Dermis blood vessel endothelial cell (primary cell): ENCODE data around the gene PCDHA11. TPM values are rescaled to one million over a fixed set of nuclear protein-coding genes. Genes with fewer than 3 reads are reported as not detected.
"Not testable (repeated sequence)": the region's sequence is repeated elsewhere in the genome, so short reads cannot be mapped to it uniquely, and the experiment has no call there.

Source experiments
- DNase-seq: peaks from one replicate; pipeline ENCODE4 v3.0.0; 2010
- total RNA-seq: library from RNA; depleted of rRNA; stranded (reverse); fragments of >200 nt; gene quantifications from 2 replicates; pipeline ENCODE4 v1.2.3, GENCODE V29; 2014

Gene PCDHA11, protein sequence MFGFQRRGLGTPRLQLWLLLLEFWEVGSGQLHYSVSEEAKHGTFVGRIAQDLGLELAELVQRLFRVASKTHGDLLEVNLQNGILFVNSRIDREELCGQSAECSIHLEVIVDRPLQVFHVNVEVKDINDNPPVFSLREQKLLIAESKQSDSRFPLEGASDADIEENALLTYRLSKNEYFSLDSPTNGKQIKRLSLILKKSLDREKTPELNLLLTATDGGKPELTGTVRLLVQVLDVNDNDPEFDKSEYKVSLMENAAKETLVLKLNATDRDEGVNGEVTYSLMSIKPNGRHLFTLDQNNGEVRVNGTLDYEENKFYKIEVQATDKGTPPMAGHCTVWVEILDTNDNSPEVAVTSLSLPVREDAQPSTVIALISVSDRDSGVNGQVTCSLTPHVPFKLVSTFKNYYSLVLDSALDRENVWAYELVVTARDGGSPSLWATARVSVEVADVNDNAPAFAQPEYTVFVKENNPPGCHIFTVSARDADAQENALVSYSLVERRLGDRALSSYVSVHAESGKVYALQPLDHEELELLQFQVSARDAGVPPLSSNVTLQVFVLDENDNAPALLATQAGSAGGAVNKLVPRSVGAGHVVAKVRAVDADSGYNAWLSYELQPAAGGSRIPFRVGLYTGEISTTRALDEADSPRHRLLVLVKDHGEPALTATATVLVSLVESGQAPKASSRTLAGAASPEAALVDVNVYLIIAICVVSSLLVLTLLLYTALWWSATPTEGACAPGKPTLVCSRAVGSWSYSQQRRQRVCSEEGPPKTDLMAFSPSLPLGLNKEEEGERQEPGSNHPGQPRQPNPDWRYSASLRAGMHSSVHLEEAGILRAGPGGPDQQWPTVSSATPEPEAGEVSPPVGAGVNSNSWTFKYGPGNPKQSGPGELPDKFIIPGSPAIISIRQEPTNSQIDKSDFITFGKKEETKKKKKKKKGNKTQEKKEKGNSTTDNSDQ
- 0.17 and 0.28 TPM in 2 replicates for total RNA-seq

DNA sequence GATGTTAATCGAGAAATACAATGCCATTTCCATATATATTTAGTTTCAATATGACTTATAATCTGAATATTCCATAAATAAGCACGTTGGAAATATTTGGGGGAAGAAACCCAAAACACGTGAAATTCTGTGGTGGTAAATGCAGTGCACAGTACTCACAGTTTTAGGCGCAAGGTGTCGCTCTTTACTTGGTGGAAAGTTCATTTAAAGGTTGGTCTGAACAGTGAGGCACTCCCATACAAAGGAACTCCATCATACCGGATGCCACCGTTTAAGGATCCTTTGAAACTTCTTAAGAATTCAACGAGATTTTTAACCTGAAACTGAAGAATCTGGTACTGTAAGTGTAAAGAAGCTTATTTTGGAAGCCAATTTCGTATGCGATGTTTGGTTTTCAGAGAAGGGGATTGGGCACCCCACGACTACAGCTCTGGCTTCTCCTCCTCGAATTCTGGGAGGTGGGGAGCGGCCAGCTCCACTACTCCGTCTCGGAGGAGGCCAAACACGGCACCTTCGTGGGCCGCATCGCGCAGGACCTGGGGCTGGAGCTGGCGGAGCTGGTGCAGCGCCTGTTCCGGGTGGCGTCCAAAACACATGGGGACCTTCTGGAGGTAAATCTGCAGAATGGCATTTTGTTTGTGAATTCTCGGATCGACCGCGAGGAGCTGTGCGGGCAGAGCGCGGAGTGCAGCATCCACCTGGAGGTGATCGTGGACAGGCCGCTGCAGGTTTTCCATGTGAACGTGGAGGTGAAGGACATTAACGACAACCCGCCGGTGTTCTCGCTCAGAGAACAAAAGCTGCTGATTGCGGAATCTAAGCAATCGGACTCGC, at the start of gene PCDHA11:
TSS of gene PCDHA11 (plus strand) at position 237 of the 834 bp plus-strand sequence. CDS start at position 384, 147 bp downstream.
- DNase-seq, result peak; percentile 22

DNA sequence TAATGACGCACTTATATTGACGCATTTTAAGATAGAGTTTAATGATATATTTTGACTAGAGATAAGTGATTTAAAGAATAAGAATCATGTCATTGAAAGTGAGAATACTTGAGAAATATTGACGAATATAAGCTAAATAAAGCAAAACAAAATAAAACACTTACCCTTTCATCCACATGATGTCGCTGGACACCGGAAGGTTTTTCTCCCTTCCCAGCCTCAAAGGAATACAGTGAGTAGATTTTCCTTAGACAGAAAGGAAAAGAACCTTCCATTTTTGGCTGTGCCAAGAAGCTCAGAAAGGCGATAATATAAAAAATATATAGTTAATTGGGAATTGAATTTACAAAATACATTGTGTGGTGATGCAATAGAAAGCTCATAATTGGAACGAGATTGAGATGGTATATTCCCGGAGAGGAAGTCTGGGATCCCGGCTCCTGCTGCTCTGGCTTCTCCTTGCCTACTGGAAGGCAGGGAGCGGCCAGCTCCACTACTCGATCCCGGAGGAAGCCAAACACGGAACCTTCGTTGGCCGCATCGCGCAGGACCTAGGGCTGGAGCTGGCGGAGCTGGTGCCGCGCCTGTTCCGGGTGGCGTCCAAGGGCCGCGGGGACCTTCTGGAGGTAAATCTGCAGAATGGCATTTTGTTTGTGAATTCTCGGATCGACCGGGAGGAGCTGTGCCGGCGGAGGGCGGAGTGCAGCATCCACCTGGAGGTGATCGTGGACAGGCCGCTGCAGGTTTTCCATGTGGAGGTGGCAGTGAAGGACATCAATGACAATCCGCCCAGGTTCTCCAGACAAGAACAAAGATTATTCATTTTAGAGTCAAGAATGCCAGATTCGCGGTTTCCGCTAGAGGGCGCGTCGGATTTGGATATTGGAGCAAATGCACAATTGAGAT, 47.1 kb upstream of the PCDHA11 start, which contains the start of gene PCDHA5:
TSS of gene PCDHA5 (plus strand) at position 239 of the 906 bp plus-strand sequence.
- peak; percentile 54 for DNase-seq

DNA sequence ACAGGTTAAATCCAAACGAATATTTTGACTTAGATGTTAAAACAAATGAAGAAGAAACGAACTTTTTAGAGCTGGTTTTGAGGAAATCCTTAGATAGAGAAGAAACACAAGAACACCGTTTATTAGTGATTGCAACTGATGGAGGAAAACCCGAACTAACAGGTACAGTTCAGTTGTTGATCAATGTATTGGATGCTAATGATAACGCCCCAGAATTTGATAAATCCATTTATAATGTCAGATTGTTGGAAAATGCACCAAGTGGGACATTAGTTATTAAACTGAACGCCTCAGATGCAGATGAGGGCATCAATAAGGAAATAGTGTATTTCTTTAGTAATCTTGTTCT, 46.5 kb upstream of the PCDHA11 start:
- DNase-seq, result no peak

DNA sequence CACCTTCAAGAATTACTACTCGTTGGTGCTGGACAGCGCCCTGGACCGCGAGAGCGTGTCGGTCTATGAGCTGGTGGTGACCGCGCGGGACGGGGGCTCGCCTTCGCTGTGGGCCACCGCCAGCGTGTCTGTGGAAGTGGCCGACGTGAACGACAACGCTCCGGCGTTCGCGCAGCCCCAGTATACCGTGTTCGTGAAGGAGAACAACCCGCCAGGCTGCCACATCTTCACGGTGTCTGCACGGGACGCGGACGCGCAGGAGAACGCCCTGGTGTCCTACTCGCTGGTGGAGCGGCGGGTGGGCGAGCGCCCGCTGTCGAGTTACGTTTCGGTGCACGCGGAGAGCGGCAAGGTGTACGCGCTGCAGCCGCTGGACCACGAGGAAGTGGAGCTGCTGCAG, 45.8 kb upstream of the PCDHA11 start:
- not testable (repeated sequence) for DNase-seq

DNA sequence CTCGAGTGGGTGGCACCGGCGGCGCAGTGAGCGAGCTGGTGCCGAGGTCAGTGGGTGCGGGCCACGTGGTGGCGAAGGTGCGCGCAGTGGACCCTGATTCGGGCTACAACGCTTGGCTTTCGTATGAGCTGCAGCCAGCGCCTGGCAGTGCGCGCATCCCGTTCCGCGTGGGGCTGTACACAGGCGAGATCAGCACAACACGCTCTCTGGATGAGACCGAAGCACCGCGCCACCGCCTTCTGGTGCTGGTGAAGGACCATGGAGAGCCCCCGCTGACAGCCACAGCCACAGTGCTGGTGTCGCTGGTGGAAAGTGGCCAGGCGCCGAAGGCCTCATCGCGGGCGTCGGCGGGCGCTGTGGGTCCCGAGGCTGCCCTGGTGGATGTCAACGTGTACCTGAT, 45.3 kb upstream of the PCDHA11 start:
- no peak for DNase-seq

DNA sequence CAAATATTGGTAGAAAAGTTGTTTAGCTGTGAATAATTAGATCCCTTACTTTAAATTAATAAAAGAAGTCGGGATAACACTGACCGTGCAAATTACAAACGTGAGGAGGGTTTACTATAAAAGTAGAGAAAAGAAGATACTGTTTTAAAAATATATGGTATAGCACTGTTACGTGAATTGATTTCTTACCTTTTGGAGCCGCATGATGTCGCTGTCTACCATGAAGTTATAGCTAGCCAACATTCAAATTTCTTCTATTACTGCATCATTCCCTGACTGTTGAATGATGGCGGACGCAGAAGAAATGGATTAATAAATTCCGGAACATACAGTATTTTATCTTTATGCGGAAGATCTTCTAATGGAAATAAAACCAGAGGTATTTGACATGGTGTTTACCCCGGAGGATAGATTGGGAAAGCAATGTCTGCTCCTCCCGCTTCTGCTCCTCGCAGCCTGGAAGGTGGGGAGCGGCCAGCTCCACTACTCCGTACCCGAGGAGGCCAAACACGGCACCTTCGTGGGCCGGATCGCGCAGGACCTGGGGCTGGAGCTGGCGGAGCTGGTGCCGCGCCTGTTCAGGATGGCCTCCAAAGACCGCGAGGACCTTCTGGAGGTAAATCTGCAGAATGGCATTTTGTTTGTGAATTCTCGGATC, 40.9 kb upstream of the PCDHA11 start, which contains the start of gene PCDHA6:
TSS of gene PCDHA6 (plus strand) at position 257 of the 658 bp plus-strand sequence. CDS start at position 389, 132 bp downstream.
- DNase-seq, result peak; percentile 32

DNA sequence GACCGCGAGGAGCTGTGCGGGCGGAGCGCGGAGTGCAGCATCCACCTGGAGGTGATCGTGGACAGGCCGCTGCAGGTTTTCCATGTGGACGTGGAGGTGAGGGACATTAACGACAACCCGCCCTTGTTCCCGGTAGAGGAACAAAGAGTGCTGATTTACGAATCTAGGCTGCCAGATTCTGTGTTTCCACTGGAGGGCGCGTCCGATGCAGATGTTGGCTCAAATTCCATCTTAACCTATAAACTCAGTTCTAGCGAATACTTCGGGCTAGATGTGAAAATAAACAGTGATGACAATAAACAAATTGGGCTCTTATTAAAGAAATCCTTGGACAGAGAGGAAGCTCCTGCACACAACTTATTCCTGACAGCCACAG, 40.4 kb upstream of the PCDHA11 start:
- DNase-seq, result no peak

DNA sequence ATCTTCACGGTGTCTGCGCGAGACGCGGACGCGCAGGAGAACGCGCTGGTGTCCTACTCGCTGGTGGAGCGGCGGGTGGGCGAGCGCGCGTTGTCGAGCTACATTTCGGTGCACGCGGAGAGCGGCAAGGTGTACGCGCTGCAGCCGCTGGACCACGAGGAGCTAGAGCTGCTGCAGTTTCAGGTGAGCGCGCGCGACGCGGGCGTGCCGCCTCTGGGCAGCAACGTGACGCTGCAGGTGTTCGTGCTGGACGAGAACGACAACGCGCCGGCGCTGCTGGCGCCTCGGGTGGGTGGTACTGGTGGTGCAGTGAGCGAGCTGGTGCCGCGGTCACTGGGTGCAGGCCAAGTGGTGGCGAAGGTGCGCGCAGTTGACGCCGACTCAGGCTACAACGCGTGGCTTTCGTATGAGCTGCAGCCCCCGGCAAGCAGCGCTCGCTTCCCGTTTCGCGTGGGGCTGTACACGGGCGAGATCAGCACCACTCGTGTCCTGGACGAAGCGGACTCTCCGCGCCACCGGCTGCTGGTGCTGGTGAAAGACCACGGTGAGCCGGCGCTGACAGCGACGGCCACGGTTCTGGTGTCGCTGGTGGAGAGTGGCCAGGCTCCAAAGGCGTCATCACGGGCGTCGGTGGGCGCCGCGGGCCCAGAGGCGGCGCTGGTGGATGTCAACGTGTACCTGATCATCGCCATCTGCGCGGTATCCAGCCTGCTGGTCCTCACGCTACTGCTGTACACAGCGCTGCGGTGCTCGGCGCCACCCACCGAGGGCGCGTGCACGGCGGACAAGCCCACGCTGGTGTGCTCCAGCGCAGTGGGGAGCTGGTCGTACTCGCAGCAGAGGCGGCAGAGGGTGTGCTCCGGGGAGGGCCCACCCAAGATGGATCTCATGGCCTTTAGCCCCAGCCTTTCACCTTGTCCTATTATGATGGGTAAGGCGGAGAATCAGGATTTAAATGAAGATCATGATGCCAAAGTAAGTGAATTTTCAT, 39.0 kb upstream of the PCDHA11 start:
- DNase-seq, result not testable (repeated sequence)

DNA sequence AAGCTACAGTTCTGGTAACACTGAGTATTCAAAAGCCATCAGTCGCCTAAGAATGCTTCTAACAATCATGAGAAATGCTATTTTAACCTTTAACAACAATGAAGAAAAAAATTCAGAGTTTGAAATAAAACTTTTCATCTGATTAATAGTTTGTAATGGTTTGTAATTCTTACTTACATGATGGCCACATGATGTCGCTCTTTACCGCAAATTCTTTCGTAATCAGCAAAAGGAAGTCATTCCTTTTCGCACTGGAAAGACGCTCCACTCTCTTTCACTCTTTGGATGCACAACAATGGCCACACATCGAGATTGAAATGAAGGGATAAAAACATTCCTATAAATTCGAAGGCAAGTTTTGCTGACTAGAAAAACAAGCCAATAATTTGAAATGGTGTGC, 34.8 kb upstream of the PCDHA11 start, which contains the start of gene PCDHA7:
TSS of gene PCDHA7 (plus strand) at position 277 of the 400 bp plus-strand sequence. CDS start at position 392, 115 bp downstream.
- DNase-seq, result peak; percentile 43

DNA sequence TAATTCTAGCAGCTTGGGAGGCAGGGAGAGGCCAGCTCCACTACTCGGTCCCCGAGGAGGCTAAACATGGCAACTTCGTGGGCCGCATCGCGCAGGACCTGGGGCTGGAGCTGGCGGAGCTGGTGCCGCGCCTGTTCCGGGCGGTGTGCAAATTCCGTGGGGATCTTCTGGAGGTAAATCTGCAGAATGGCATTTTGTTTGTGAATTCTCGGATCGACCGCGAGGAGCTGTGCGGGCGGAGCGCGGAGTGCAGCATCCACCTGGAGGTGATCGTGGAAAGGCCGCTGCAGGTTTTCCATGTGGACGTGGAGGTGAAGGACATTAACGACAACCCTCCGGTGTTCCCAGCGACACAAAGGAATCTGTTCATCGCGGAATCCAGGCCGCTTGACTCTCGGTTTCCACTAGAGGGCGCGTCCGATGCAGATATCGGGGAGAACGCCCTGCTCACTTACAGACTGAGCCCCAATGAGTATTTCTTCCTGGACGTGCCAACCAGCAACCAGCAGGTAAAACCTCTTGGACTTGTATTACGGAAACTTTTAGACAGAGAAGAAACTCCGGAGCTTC, 34.2 kb upstream of the PCDHA11 start:
- not testable (repeated sequence) for DNase-seq

DNA sequence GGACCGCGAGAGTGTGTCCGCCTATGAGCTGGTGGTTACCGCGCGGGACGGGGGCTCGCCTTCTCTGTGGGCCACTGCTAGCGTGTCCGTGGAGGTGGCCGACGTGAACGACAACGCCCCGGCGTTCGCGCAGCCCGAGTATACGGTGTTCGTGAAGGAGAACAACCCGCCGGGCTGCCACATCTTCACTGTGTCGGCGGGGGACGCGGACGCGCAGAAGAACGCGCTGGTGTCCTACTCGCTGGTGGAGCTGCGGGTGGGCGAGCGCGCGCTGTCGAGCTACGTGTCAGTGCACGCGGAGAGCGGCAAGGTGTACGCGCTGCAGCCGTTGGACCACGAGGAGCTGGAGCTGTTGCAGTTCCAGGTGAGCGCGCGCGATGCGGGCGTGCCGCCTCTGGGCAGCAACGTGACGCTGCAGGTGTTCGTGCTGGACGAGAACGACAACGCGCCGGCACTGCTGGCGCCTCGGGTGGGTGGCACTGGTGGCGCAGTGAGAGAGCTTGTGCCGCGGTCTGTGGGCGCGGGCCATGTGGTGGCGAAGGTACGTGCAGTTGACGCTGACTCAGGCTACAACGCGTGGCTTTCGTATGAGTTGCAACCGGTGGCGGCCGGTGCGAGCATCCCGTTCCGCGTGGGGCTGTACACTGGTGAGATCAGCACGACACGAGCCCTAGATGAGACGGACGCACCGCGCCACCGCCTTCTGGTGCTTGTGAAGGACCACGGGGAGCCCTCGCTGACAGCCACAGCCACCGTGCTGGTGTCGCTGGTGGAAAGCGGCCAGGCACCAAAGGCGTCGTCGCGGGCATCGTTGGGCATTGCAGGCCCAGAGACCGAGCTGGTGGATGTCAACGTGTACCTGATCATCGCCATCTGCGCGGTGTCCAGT, 32.9 kb upstream of the PCDHA11 start:
- no peak for DNase-seq

DNA sequence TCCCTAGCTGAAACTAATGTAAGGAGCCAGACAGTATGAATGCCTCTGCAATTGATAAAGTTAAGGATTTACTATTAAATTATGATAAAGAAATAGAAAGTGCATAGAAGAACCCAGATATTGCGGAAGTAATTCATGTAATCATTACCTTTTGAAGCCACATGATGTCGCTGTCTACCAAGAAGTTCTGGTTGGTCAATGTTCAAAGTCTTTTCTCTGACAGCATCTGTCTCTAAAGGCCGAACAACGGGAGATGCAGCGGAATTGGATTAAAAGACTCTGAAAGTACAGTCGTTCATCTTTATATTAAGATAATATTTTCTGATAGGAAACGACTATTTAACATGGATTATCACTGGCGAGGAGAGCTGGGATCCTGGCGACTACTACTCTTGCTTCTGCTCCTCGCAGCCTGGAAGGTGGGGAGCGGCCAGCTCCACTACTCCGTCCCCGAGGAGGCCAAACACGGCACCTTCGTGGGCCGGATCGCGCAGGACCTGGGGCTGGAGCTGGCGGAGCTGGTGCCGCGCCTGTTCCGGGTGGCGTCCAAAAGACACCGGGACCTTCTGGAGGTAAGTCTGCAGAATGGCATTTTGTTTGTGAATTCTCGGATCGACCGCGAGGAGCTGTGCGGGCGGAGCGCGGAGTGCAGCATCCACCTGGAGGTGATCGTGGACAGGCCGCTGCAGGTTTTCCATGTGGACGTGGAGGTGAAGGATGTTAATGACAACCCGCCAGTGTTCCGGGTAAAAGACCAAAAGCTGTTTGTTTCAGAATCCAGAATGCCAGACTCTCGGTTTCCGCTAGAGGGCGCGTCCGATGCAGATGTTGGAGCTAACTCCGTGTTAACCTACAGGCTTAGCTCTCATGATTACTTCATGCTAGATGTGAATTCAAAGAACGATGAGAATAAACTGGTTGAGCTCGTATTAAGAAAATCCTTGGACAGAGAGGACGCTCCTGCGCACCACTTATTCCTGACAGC, 27.5 kb upstream of the PCDHA11 start, which contains the start of gene PCDHA8:
TSS of gene PCDHA8 (plus strand) at position 210 of the 985 bp plus-strand sequence. CDS start at position 345, 135 bp downstream.
- DNase-seq, result peak; percentile 16

DNA sequence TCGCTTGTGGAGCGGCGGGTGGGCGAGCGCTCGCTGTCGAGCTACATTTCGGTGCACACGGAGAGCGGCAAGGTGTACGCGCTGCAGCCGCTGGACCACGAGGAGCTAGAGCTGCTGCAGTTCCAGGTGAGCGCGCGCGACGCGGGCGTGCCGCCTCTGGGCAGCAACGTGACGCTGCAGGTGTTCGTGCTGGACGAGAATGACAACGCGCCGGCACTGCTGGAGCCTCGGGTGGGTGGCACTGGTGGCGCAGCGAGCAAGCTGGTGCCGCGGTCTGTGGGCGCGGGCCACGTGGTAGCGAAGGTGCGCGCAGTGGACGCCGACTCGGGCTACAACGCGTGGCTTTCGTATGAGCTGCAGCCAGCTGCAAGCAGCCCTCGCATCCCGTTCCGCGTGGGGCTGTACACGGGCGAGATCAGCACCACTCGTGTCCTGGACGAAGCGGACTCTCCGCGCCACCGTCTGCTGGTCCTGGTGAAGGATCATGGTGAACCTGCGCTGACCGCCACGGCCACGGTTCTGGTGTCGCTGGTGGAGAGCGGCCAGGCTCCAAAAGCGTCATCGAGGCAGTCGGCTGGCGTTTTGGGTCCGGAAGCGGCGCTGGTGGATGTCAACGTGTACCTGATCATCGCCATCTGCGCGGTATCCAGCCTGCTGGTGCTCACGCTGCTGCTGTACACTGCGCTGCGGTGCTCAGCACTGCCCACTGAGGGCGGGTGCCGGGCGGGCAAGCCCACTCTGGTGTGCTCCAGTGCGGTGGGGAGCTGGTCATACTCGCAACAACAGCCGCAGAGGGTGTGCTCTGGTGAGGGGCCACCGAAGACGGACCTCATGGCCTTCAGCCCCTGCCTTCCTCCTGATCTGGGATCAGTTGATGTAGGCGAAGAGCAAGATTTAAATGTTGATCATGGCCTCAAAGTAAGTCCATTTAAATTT, 25.7 kb upstream of the PCDHA11 start:
- DNase-seq, result no peak

DNA sequence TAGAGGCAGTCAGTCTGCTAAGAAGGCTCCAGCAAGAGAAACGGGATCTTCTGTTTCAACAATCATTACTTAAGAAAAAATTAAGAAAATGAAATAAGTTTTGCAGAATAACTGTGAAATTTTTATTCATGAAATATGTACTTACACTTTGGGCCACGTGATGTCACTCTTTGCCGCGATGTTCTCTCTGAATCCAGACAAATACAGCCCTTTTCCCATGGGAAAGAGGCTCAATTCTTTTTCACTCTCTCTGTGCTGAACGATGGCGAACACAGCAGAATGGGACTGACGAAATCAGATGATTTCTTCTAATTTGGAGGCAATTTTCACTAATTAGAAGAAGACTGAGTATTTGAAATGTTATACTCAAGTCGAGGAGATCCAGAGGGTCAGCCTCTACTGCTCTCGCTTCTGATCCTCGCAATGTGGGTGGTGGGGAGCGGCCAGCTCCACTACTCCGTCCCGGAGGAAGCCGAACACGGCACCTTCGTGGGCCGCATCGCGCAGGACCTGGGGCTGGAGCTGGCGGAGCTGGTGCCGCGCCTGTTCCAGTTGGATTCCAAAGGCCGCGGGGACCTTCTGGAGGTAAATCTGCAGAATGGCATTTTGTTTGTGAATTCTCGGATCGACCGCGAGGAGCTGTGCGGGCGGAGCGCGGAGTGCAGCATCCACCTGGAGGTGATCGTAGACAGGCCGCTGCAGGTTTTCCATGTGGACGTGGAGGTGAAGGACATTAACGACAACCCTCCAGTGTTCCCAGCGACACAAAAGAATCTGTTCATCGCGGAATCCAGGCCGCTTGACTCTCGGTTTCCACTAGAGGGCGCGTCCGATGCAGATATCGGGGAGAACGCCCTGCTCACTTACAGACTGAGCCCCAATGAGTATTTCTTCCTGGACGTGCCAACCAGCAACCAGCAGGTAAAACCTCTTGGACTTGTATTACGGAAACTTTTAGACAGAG, 20.3 kb upstream of the PCDHA11 start, which contains the start of gene PCDHA9:
TSS of gene PCDHA9 (plus strand) at position 244 of the 964 bp plus-strand sequence. CDS start at position 358, 114 bp downstream.
- not testable (repeated sequence) for DNase-seq
